Osteoblast (primary cell): ENCODE results near the gene TTC31. TPM values are rescaled to one million over a fixed set of nuclear protein-coding genes. Genes with fewer than 3 reads are reported as not detected.

Source experiments
- DNase-seq: peaks from one replicate; pipeline ENCODE4 v3.0.0; 2011; ENCODE audit warnings: low spot score, mixed read lengths; ENCODE audit not compliant: insufficient read length; ENCODE audit errors: missing footprints
- H2AFZ ChIP-seq: 2 replicates; pipeline ENCODE4 v1.6.0; 2011; ENCODE audit warnings: mild to moderate bottlenecking, low read length
- H3K27ac ChIP-seq: 2 replicates; pipeline ENCODE4 v1.5.1; 2011; ENCODE audit warnings: mild to moderate bottlenecking, low read depth, low read length, moderate library complexity
- H3K27me3 ChIP-seq: 2 replicates; pipeline ENCODE4 v1.6.0; 2012; ENCODE audit warnings: mild to moderate bottlenecking, control low read depth, inconsistent platforms, low read length, moderate library complexity; ENCODE audit not compliant: insufficient read depth
- H3K36me3 ChIP-seq: 2 replicates; pipeline ENCODE4 v1.5.1; 2011; ENCODE audit warnings: mild to moderate bottlenecking, low read length, control low read depth, moderate library complexity; ENCODE audit not compliant: insufficient read depth
- H3K4me1 ChIP-seq: 2 replicates; pipeline ENCODE4 v1.5.1; 2011; ENCODE audit warnings: mild to moderate bottlenecking, low read length, control low read depth, moderate library complexity; ENCODE audit not compliant: insufficient read depth
- H3K4me2 ChIP-seq: 2 replicates; pipeline ENCODE4 v1.6.0; 2011; ENCODE audit warnings: mild to moderate bottlenecking, low read length; ENCODE audit not compliant: insufficient read depth
- H3K4me3 ChIP-seq: fragments of 200-600 bp; sonication (generic); 3 replicates; pipeline ENCODE4 v1.5.1; 2012; ENCODE audit warnings: mild to moderate bottlenecking, low read length, inconsistent platforms; ENCODE audit not compliant: insufficient read depth
- H3K79me2 ChIP-seq: 2 replicates; pipeline ENCODE4 v1.6.0; 2012; ENCODE audit warnings: mild to moderate bottlenecking, low read length, control low read depth, inconsistent platforms; ENCODE audit not compliant: insufficient read depth
- H3K9me3 ChIP-seq: 2 replicates; pipeline ENCODE4 v1.5.1; 2011; ENCODE audit warnings: low read depth, low read length, control low read depth
- H4K20me1 ChIP-seq: 2 replicates; pipeline ENCODE4 v1.6.0; 2012; ENCODE audit warnings: mild to moderate bottlenecking, low read length, control low read depth; ENCODE audit not compliant: insufficient read depth
- total RNA-seq: library from RNA; depleted of rRNA; stranded (reverse); fragments of >200 nt; gene quantifications from 2 replicates; pipeline ENCODE4 v1.2.3, GENCODE V29; 2012
- TF ChIP-seq, protein P1 (sequence below): IDR thresholded peaks from 2 replicates; pipeline ENCODE4 v1.5.1; 2011; ENCODE audit warnings: mild to moderate bottlenecking, low read depth, low read length, moderate library complexity; ENCODE audit errors: extremely low read depth

TTC31 gene
- total RNA-seq, 1 donor = 17.0 TPM

DNA sequence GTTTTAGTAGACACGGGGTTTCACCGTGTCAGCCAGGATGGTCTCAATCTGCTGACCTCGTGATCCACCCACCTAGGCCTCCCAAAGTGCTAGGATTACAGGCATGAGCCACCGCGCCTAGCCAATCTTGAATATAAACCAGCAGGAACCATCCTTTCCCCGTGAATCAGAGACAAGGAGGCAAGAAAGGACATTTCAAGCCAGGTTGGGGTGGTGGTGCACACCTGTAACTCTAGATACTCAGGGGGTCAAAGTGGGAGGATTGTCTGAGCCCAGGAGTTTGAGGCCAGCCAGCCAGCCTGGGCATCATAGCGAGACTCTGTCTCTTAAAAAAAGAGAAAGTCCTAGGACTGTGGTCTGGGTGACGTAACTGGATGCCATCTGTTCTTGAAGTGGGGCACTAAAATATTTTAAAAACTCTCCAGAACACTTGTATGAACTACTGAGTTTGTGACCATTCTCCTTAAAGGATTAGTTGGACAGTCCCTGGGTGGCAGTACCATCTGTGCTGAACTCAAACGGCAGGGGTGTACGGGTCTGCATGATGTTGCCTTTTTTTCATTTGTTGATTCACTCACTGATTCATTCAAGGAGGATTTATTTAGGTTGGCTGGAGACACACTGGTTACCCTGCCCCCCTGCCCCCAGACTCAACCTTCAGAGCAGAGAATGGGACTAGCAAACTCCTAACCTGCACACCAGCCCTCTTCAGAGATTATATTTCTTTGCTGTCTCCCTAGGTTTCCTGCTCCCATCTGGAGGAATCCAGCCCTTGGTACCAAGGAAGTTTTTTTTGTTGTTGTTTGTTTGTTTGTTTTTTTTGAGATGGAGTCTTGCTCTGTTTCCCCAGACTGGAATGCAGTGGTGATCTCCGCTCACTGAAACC is 28.5 kb downstream of the TTC31 start:
- Histone ChIP-seq H4K20me1 (no peaks in the 10 kb centered on the region), H3K27me3 (peaks cover 55% of the 10 kb centered on the region), H3K79me2 (peaks cover 9% of the 10 kb centered on the region), H3K4me1 (peaks cover 23% of the 10 kb centered on the region), H3K36me3 (no peaks in the 10 kb centered on the region), H3K9me3 (no peaks in the 10 kb centered on the region), H3K4me2 (peak overlapping the region; percentile 28), H2AFZ (no peak overlapping the region), H3K27ac (no peak overlapping the region), H3K4me3 (no peak overlapping the region)
- DNase-seq = peak; percentile 89
- TF ChIP-seq, protein P1, sequence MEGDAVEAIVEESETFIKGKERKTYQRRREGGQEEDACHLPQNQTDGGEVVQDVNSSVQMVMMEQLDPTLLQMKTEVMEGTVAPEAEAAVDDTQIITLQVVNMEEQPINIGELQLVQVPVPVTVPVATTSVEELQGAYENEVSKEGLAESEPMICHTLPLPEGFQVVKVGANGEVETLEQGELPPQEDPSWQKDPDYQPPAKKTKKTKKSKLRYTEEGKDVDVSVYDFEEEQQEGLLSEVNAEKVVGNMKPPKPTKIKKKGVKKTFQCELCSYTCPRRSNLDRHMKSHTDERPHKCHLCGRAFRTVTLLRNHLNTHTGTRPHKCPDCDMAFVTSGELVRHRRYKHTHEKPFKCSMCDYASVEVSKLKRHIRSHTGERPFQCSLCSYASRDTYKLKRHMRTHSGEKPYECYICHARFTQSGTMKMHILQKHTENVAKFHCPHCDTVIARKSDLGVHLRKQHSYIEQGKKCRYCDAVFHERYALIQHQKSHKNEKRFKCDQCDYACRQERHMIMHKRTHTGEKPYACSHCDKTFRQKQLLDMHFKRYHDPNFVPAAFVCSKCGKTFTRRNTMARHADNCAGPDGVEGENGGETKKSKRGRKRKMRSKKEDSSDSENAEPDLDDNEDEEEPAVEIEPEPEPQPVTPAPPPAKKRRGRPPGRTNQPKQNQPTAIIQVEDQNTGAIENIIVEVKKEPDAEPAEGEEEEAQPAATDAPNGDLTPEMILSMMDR = no peak

DNA sequence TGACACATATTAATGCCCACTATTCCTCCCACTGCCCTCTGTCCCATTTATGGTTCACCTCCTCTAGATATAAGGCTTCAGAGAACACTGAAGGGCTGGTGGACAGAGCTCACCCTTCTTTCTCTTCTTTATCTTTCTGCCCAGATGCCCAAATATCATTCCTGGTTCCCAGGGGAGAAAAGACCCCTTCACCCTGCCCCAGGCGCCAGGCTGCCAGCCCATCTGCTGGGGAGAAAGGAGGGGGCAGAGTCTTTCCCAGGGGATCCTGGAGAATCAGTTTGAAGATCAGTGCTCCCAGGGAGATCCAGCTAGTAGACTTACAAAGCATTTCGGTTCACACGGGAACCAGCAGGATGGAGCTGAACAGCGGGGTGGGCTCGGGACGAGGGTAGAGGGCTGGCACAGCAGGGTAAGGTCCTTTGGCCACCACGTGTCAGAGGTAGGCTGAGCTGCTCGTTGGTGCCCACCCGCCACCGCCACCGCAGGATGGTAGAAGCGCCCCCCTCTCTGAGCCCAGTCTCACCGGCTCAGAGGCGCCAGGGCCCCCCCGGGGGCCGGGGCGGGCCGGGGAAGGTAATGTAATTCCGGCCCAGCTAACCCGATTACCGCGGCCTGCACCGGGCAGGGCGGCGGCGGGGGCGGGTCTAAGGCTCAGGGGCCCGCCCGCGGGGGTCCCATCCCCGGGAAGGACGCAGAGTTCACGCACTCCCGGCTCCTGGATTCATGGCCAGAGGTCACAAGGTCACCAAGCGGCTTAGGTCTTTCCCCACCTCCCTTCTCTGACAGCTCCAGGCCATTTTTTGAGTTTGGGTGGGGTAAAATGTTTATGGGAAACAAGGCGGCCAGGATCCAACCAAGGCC is 30.1 kb downstream of the TTC31 start:
- Histone ChIP-seq H3K27ac (no peak overlapping the region), H3K27me3 (peaks cover 69% of the 10 kb centered on the region), H3K4me2 (no peak overlapping the region), H3K4me1 (peaks cover 13% of the 10 kb centered on the region), H3K4me3 (no peak overlapping the region), H2AFZ (no peak overlapping the region), H4K20me1 (no peaks in the 10 kb centered on the region), H3K36me3 (no peaks in the 10 kb centered on the region), H3K79me2 (no peaks in the 10 kb centered on the region), H3K9me3 (no peaks in the 10 kb centered on the region)
- peak; percentile 76 for DNase-seq
- TF ChIP-seq, protein P1 = no peak

DNA sequence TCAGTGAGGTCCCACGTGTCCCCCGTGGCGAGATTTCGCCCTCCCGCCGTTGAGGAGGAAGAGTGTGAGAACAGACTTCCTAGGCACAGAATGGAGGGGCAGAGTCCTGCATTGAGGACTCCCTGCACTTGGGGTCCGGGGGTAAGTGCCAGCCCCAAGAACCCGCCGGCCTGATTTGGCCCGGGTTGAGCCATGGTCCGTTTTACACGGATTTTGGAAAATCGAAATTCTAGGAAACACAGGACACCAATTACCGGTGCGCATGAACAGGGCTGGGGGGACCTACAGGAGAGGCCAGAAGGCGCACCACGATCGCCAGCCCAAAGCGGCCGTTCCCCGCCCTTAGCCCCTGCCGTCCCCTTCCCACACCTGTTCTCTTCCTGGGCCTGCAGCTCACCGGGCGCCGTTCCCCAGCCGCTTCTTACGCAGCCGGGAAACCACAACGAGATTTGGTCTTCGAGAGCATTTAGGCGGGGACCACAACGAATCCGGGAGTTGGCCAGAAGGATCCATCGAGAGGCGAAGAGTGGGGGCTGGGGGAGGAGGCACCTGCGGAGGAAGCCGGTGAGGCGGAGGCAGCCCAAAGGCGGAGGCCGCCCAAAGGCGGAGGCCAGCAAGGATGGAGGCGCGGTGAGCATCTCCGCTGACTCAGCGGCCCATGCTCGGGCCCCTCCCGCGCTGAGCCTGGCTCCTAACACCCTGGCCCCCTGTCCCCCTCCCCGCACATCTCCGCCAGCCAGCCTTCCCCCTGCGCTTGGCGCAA is 30.9 kb downstream of the TTC31 start:
- Histone ChIP-seq H4K20me1 (no peaks in the 10 kb centered on the region), H3K36me3 (no peaks in the 10 kb centered on the region), H3K4me3 (no peak overlapping the region), H3K4me2 (no peak overlapping the region), H3K9me3 (no peaks in the 10 kb centered on the region), H2AFZ (no peak overlapping the region), H3K79me2 (no peaks in the 10 kb centered on the region), H3K4me1 (peaks cover 6% of the 10 kb centered on the region), H3K27me3 (peaks cover 78% of the 10 kb centered on the region), H3K27ac (no peak overlapping the region)
- TF ChIP-seq, protein P1 = no peak
- peak; percentile 90 for DNase-seq
